ENCODE measurements around the gene KCNJ12.

DNA sequence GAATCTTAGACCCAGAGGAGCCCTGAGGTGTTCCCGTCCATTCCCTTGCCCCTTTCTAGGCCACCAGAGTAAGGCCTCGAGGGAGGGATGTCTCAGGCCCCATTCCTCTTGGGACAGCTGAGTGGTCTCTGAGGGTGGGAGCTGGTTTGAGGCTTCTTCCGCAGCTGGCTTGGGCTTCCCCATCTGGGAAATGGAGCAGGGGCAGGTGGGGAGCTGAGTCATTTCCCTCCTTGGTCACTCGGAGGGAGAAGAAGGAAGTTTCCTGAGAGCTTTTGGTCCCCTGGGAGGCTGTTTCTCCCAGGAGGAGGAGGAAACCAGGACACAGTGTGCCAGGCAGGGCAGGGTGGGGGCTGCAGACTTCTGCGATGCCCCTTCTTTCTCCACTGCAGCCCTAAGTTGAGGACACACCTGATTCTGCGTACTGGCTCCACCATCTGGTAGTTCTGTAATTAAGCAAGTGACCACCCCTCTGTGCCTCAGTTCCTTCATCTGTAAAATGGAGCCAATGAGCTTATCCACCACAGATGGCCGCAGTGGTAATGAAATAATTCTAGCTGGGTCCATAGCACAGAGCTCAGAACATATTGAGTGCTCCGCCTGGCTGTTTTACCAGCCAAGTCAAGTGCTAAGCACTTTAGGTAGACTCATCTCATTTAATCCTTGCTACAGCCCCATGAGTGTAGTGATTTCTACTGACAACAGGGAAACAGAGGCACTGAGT lies 1.6 kb upstream of the KCNJ12 start:
- TF ChIP-seq FOXM1 (IDR thresholded peaks at IDR 0.05; ENCODE audit: borderline replicate concordance) (no peak), FOXK2 (IDR thresholded peaks at IDR 0.05) (no peak), SUZ12 (IDR thresholded peaks at IDR 0.05) (no peak), NFRKB (IDR thresholded peaks at IDR 0.05) (no peak)

Data from HEK293T (cell line).